Uterus (tissue), 2 donors: ENCODE results near the gene HECW1.

Experiments used
- POLR2A ChIP-seq, 2 donors: fragments of 450-650 bp; IDR thresholded peaks; one replicate each; pipeline ENCODE4 v1.6.1; 2016; ENCODE audit warnings: antibody characterized with exemption in 2 of 2, mild to moderate bottlenecking in 1 of 2, moderate library complexity in 1 of 2
- TF ChIP-seq, protein P1 (sequence below), 4 experiments: fragments of 200-600 bp in 2 of 4; fragments of 450-650 bp in 2 of 4; sonication (generic) in 2 of 4; IDR thresholded peaks; one replicate each; pipeline ENCODE4 v1.5.1; 2016 to 2019; ENCODE audit warnings: antibody characterized with exemption in 4 of 4, mild to moderate bottlenecking in 2 of 4, moderate library complexity in 1 of 4

DNA sequence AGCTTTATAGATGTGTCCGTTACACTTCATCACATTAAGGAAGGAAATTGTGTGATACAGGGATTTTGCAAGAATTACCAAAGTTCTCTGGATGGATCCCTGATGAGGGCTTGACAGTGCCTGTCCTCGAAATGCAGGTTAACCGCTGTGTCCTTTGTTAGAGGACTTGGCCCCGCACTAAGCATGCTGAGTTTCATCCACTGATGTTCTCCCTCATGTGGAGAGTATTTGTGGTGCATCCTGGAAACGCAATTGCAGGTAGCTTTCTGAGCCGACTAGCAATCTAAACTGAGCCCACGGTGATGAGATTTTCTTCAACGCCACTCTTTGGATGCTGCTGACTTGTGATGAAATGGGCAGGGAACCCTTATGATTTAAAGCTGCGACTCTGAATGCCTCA, 398.6 kb downstream of the HECW1 start:
- TF ChIP-seq, protein P1, sequence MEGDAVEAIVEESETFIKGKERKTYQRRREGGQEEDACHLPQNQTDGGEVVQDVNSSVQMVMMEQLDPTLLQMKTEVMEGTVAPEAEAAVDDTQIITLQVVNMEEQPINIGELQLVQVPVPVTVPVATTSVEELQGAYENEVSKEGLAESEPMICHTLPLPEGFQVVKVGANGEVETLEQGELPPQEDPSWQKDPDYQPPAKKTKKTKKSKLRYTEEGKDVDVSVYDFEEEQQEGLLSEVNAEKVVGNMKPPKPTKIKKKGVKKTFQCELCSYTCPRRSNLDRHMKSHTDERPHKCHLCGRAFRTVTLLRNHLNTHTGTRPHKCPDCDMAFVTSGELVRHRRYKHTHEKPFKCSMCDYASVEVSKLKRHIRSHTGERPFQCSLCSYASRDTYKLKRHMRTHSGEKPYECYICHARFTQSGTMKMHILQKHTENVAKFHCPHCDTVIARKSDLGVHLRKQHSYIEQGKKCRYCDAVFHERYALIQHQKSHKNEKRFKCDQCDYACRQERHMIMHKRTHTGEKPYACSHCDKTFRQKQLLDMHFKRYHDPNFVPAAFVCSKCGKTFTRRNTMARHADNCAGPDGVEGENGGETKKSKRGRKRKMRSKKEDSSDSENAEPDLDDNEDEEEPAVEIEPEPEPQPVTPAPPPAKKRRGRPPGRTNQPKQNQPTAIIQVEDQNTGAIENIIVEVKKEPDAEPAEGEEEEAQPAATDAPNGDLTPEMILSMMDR (IDR thresholded peaks at IDR 0.05), result no peak
- TF ChIP-seq POLR2A (IDR thresholded peaks at IDR 0.05), result no peak
